ENCODE data around the gene COL8A2. TPM values are rescaled to one million over a fixed set of nuclear protein-coding genes. Genes with fewer than 3 reads are reported as not detected.

Gene COL8A2
- total RNA-seq, 1 experiment from 2014 or later, result 0.24 TPM

- ChIA-PET POLR2A (ENCODE audit: low non-redundant PET) (no interaction called here), CTCF (no interaction called here)
- H3K36me3 ChIP-seq (ENCODE audit: insufficient read depth, low read length, poor library complexity, severe bottlenecking), result peaks cover 40% of the 10 kb centered on the region
- BruUV-seq (replicated peaks), result no TSS peak
- no peak overlapping the region for H3K4me3 ChIP-seq (ENCODE audit: low read depth, low read length, poor library complexity, severe bottlenecking)
- no peaks in the 10 kb centered on the region for H3K4me1 ChIP-seq (ENCODE audit: insufficient read depth, low read length, poor library complexity, severe bottlenecking)
- intact Hi-C loops (cut with micrococcal nuclease; ENCODE audit: unreplicated experiment), result no loop called here
- no peaks in the 10 kb centered on the region for H3K9me3 ChIP-seq (ENCODE audit: low read depth, low read length, poor library complexity, severe bottlenecking)
- H3K27ac ChIP-seq (ENCODE audit: low read depth, low read length, poor library complexity, severe bottlenecking), result no peak overlapping the region
- no peak for DNase-seq (ENCODE audit: low spot score)
- no peak for TF ChIP-seq CTCF (conservative IDR thresholded peaks at IDR 0.05; ENCODE audit: low read depth, low read length)
- TF ChIP-seq EZH2 (IDR thresholded peaks at IDR 0.05; ENCODE audit: borderline replicate concordance, low read depth, low read length, poor library complexity, severe bottlenecking), result no peak
- no peaks in the 10 kb centered on the region for H3K27me3 ChIP-seq (replicated peaks; ENCODE audit: insufficient read depth, low read depth, low read length, poor library complexity)
Measured at GRCh38 chr1:36139521-36139920, 14.5 kb upstream of the COL8A2 start.

GRCh38 chr1:36137776-36138175, 12.8 kb upstream of the COL8A2 start:
- intact Hi-C loops (cut with micrococcal nuclease; ENCODE audit: unreplicated experiment), result no loop called here
- peaks cover 10% of the 10 kb centered on the region for H3K4me1 ChIP-seq (ENCODE audit: insufficient read depth, low read length, poor library complexity, severe bottlenecking)
- no peak overlapping the region for H3K4me3 ChIP-seq (ENCODE audit: low read depth, low read length, poor library complexity, severe bottlenecking)
- H3K9me3 ChIP-seq (ENCODE audit: low read depth, low read length, poor library complexity, severe bottlenecking), result no peaks in the 10 kb centered on the region
- H3K27ac ChIP-seq (ENCODE audit: low read depth, low read length, poor library complexity, severe bottlenecking), result no peak overlapping the region
- H3K36me3 ChIP-seq (ENCODE audit: insufficient read depth, low read length, poor library complexity, severe bottlenecking), result peaks cover 40% of the 10 kb centered on the region
- BruUV-seq (replicated peaks), result no TSS peak
- no peak for DNase-seq (ENCODE audit: low spot score)
- POLR2A ChIA-PET (ENCODE audit: low non-redundant PET), result no interaction called here
- no peaks in the 10 kb centered on the region for H3K27me3 ChIP-seq (replicated peaks; ENCODE audit: insufficient read depth, low read depth, low read length, poor library complexity)
- no peak for TF ChIP-seq EZH2 (IDR thresholded peaks at IDR 0.05; ENCODE audit: borderline replicate concordance, low read depth, low read length, poor library complexity, severe bottlenecking)
- no peak for TF ChIP-seq CTCF (conservative IDR thresholded peaks at IDR 0.05; ENCODE audit: low read depth, low read length)
- CTCF ChIA-PET, result no interaction called here

- peaks cover 10% of the 10 kb centered on the region for H3K4me1 ChIP-seq (ENCODE audit: insufficient read depth, low read length, poor library complexity, severe bottlenecking)
- H3K9me3 ChIP-seq (ENCODE audit: low read depth, low read length, poor library complexity, severe bottlenecking), result no peaks in the 10 kb centered on the region
- DNase-seq (ENCODE audit: low spot score), result no peak
- POLR2A ChIA-PET (ENCODE audit: low non-redundant PET), result no interaction called here
- H3K27ac ChIP-seq (ENCODE audit: low read depth, low read length, poor library complexity, severe bottlenecking), result no peak overlapping the region
- TF ChIP-seq CTCF (conservative IDR thresholded peaks at IDR 0.05; ENCODE audit: low read depth, low read length) (no peak), EZH2 (IDR thresholded peaks at IDR 0.05; ENCODE audit: borderline replicate concordance, low read depth, low read length, poor library complexity, severe bottlenecking) (no peak)
- intact Hi-C loops (cut with micrococcal nuclease; ENCODE audit: unreplicated experiment), result no loop called here
- CTCF ChIA-PET, result no interaction called here
- no peaks in the 10 kb centered on the region for H3K27me3 ChIP-seq (replicated peaks; ENCODE audit: insufficient read depth, low read depth, low read length, poor library complexity)
- peaks cover 37% of the 10 kb centered on the region for H3K36me3 ChIP-seq (ENCODE audit: insufficient read depth, low read length, poor library complexity, severe bottlenecking)
- H3K4me3 ChIP-seq (ENCODE audit: low read depth, low read length, poor library complexity, severe bottlenecking), result no peak overlapping the region
- BruUV-seq (replicated peaks), result no TSS peak
Measured at GRCh38 chr1:36137226-36137625, 12.2 kb upstream of the COL8A2 start.

Measured in A673 (cell line).